Activated naive CD4-positive, alpha-beta T cell treated with anti-CD3 and anti-CD28 coated beads, Interleukin-2, amount 10 ng/mL, durations not matched to agents 7 days and 5 days (primary cell): ENCODE data around the gene KAT14.
"Not testable (repeated sequence)": the region's sequence is repeated elsewhere in the genome, so short reads cannot be mapped to it uniquely, and the experiment has no call there.

ENCODE experiments used
- CTCF ChIA-PET: fragments of 350-600 bp; sonication (Branson Sonifier 250); formaldehyde crosslinking; loops from one replicate; lab custom pipeline; 2021; ENCODE audit warnings: antibody characterized with exemption; lab: Charles Lee
- DNase-seq: peaks from one replicate; pipeline ENCODE4 v3.0.0-alpha.2; 2020
- H3K27ac Mint-ChIP-seq: one replicate; pipeline ENCODE4 v1.8.0; 2021; ENCODE audit warnings: mild to moderate bottlenecking, moderate library complexity, mixed read lengths
- H3K27me3 Mint-ChIP-seq: one replicate; pipeline ENCODE4 v1.8.0; 2021; ENCODE audit warnings: mild to moderate bottlenecking, mixed read lengths
- H3K36me3 Mint-ChIP-seq: one replicate; pipeline ENCODE4 v1.8.0; 2021; ENCODE audit warnings: mixed read lengths
- H3K4me1 Mint-ChIP-seq: one replicate; pipeline ENCODE4 v1.8.0; 2021; ENCODE audit warnings: mixed read lengths
- H3K4me3 Mint-ChIP-seq: one replicate; pipeline ENCODE4 v1.8.0; 2021; ENCODE audit warnings: mild to moderate bottlenecking, moderate library complexity, mixed read lengths
- H3K9me3 Mint-ChIP-seq: one replicate; pipeline ENCODE4 v1.8.0; 2021; ENCODE audit warnings: mixed read lengths

The KAT14 gene

GRCh38 chr20:18180366-18180765, 42.7 kb downstream of the KAT14 start:
- DNase-seq, H3K27me3 Mint-ChIP-seq, CTCF ChIA-PET, H3K4me1 Mint-ChIP-seq, H3K4me3 Mint-ChIP-seq, H3K27ac Mint-ChIP-seq: not testable (repeated sequence)
- H3K36me3 Mint-ChIP-seq: peaks cover 71% of the 10 kb centered on the region
- peaks cover 13% of the 10 kb centered on the region for H3K9me3 Mint-ChIP-seq

- Mint-ChIP-seq H3K27me3 (no peaks in the 10 kb centered on the region), H3K36me3 (peaks cover 71% of the 10 kb centered on the region), H3K27ac (no peak overlapping the region), H3K9me3 (peaks cover 13% of the 10 kb centered on the region), H3K4me3 (no peak overlapping the region), H3K4me1 (no peaks in the 10 kb centered on the region)
- DNase-seq: no peak
- CTCF ChIA-PET: no interaction called here
Measured at GRCh38 chr20:18180815-18181214, 43.2 kb downstream of the KAT14 start.

- CTCF ChIA-PET: no interaction called here
Measured at GRCh38 chr20:18187020-18187419, 49.4 kb downstream of the KAT14 start.

GRCh38 chr20:18188434-18188833, 50.8 kb downstream of the KAT14 start:
- H3K27me3 Mint-ChIP-seq: no peaks in the 10 kb centered on the region
- no peak for DNase-seq
- H3K27ac Mint-ChIP-seq: no peak overlapping the region
- peaks cover 12% of the 10 kb centered on the region for H3K4me1 Mint-ChIP-seq
- no peak overlapping the region for H3K4me3 Mint-ChIP-seq
- CTCF ChIA-PET: interaction anchor here (0.6 kb wide), 1 partner anchor 619 kb away, joined by 3 read pairs; no protein-coding TSS in a partner anchor
- H3K9me3 Mint-ChIP-seq: no peaks in the 10 kb centered on the region
- peaks cover 28% of the 10 kb centered on the region for H3K36me3 Mint-ChIP-seq

More at GRCh38 chr20:18187020-18187419, 49.4 kb downstream of the KAT14 start:
- peaks cover 12% of the 10 kb centered on the region for H3K4me1 Mint-ChIP-seq
- no peak overlapping the region for H3K4me3 Mint-ChIP-seq
- DNase-seq: no peak
- no peaks in the 10 kb centered on the region for H3K27me3 Mint-ChIP-seq
- H3K9me3 Mint-ChIP-seq: no peaks in the 10 kb centered on the region
- H3K36me3 Mint-ChIP-seq: peaks cover 37% of the 10 kb centered on the region
- H3K27ac Mint-ChIP-seq: no peak overlapping the region

- no peaks in the 10 kb centered on the region for H3K27me3 Mint-ChIP-seq
- CTCF ChIA-PET: no interaction called here
- peaks cover 18% of the 10 kb centered on the region for H3K36me3 Mint-ChIP-seq
- H3K4me3 Mint-ChIP-seq: no peak overlapping the region
- peak overlapping the region; percentile 77 for H3K27ac Mint-ChIP-seq
- H3K4me1 Mint-ChIP-seq: peaks cover 12% of the 10 kb centered on the region
- H3K9me3 Mint-ChIP-seq: no peaks in the 10 kb centered on the region
- DNase-seq: no peak
Measured at GRCh38 chr20:18190338-18191233, 52.9 kb downstream of the KAT14 start.

GRCh38 chr20:18191306-18191705, 53.6 kb downstream of the KAT14 start:
- Mint-ChIP-seq H3K36me3 (peaks cover 12% of the 10 kb centered on the region), H3K4me3 (no peak overlapping the region), H3K27me3 (no peaks in the 10 kb centered on the region), H3K9me3 (no peaks in the 10 kb centered on the region), H3K4me1 (peaks cover 12% of the 10 kb centered on the region), H3K27ac (no peak overlapping the region)
- CTCF ChIA-PET: no interaction called here
- no peak for DNase-seq

GRCh38 chr20:18194461-18194860, 56.8 kb downstream of the KAT14 start:
- H3K27ac Mint-ChIP-seq, CTCF ChIA-PET, H3K27me3 Mint-ChIP-seq, H3K36me3 Mint-ChIP-seq, H3K9me3 Mint-ChIP-seq, DNase-seq, H3K4me3 Mint-ChIP-seq: not testable (repeated sequence)
- peaks cover 12% of the 10 kb centered on the region for H3K4me1 Mint-ChIP-seq

- Mint-ChIP-seq H3K4me3 (no peak overlapping the region), H3K27ac (no peak overlapping the region), H3K4me1 (peaks cover under 1% of the 10 kb centered on the region), H3K27me3 (no peaks in the 10 kb centered on the region), H3K36me3 (peaks cover 2% of the 10 kb centered on the region), H3K9me3 (no peaks in the 10 kb centered on the region)
- DNase-seq: no peak
- CTCF ChIA-PET: no interaction called here
Measured at GRCh38 chr20:18195931-18196330, 58.3 kb downstream of the KAT14 start.

- CTCF ChIA-PET: no interaction called here
Measured at GRCh38 chr20:18197382-18198070, 59.9 kb downstream of the KAT14 start.

GRCh38 chr20:18202966-18203365, 65.3 kb downstream of the KAT14 start:
- Mint-ChIP-seq H3K9me3 (peaks cover 3% of the 10 kb centered on the region), H3K4me1 (no peaks in the 10 kb centered on the region)
- CTCF ChIA-PET: no interaction called here

More at GRCh38 chr20:18197382-18198070, 59.9 kb downstream of the KAT14 start:
- Mint-ChIP-seq H3K9me3 (peaks cover 3% of the 10 kb centered on the region), H3K36me3 (peaks cover 2% of the 10 kb centered on the region), H3K4me1 (no peaks in the 10 kb centered on the region), H3K4me3 (no peak overlapping the region), H3K27ac (no peak overlapping the region), H3K27me3 (no peaks in the 10 kb centered on the region)
- no peak for DNase-seq

GRCh38 chr20:18203700-18204099, 66.0 kb downstream of the KAT14 start:
- H3K9me3 Mint-ChIP-seq, CTCF ChIA-PET, H3K4me3 Mint-ChIP-seq, H3K27ac Mint-ChIP-seq, DNase-seq, H3K4me1 Mint-ChIP-seq, H3K27me3 Mint-ChIP-seq, H3K36me3 Mint-ChIP-seq: not testable (repeated sequence)

More at GRCh38 chr20:18202966-18203365, 65.3 kb downstream of the KAT14 start:
- H3K36me3 Mint-ChIP-seq: no peaks in the 10 kb centered on the region
- no peaks in the 10 kb centered on the region for H3K27me3 Mint-ChIP-seq
- DNase-seq: no peak
- H3K4me3 Mint-ChIP-seq: no peak overlapping the region
- H3K27ac Mint-ChIP-seq: no peak overlapping the region

- Mint-ChIP-seq H3K4me1 (no peaks in the 10 kb centered on the region), H3K27me3 (peaks cover under 1% of the 10 kb centered on the region), H3K9me3 (no peaks in the 10 kb centered on the region), H3K36me3 (no peaks in the 10 kb centered on the region), H3K4me3 (no peak overlapping the region), H3K27ac (no peak overlapping the region)
- CTCF ChIA-PET: no interaction called here
- no peak for DNase-seq
Measured at GRCh38 chr20:18213002-18213401, 75.3 kb downstream of the KAT14 start.

- Mint-ChIP-seq H3K36me3 (no peaks in the 10 kb centered on the region), H3K27ac (no peak overlapping the region), H3K4me3 (no peak overlapping the region), H3K27me3 (peaks cover 3% of the 10 kb centered on the region), H3K9me3 (no peaks in the 10 kb centered on the region), H3K4me1 (no peaks in the 10 kb centered on the region)
- CTCF ChIA-PET: no interaction called here
- no peak for DNase-seq
Measured at GRCh38 chr20:18215566-18215965, 77.9 kb downstream of the KAT14 start.

GRCh38 chr20:18218280-18218679, 80.6 kb downstream of the KAT14 start:
- Mint-ChIP-seq H3K9me3 (no peaks in the 10 kb centered on the region), H3K4me1 (no peaks in the 10 kb centered on the region), H3K27ac (no peak overlapping the region), H3K4me3 (no peak overlapping the region), H3K36me3 (no peaks in the 10 kb centered on the region), H3K27me3 (peaks cover 7% of the 10 kb centered on the region)
- no peak for DNase-seq
- CTCF ChIA-PET: no interaction called here

GRCh38 chr20:18223409-18223808, 85.7 kb downstream of the KAT14 start:
- CTCF ChIA-PET: no interaction called here
- Mint-ChIP-seq H3K27ac (no peak overlapping the region), H3K9me3 (no peaks in the 10 kb centered on the region), H3K4me1 (no peaks in the 10 kb centered on the region), H3K4me3 (no peak overlapping the region), H3K27me3 (peaks cover 17% of the 10 kb centered on the region), H3K36me3 (no peaks in the 10 kb centered on the region)
- DNase-seq: no peak
